Neural progenitor cell (in vitro differentiated cells): ENCODE results near the gene GPR82. TPM values are rescaled to one million over a fixed set of nuclear protein-coding genes. Genes with fewer than 3 reads are reported as not detected.

Experiments used
- DNase-seq: peaks from one replicate; pipeline ENCODE4 v3.0.0-alpha.2; 2016; ENCODE audit warnings: low spot score
- H2AFZ ChIP-seq: fragments of 200-600 bp; sonication (generic); replicated peaks from 2 replicates; pipeline ENCODE4 v1.6.1; 2016; ENCODE audit warnings: antibody characterized with exemption
- H3F3A ChIP-seq: fragments of 200-600 bp; sonication (generic); 2 replicates; pipeline ENCODE4 v1.6.1; 2016; ENCODE audit warnings: antibody characterized with exemption, low read depth
- H3K27ac ChIP-seq: fragments of 200-600 bp; sonication (generic); 2 replicates; pipeline ENCODE4 v1.5.1; 2016; ENCODE audit warnings: mild to moderate bottlenecking
- H3K27me3 ChIP-seq: fragments of 200-600 bp; sonication (generic); 2 replicates; pipeline ENCODE4 v1.6.1; 2016; ENCODE audit warnings: mild to moderate bottlenecking, moderate library complexity
- H3K36me3 ChIP-seq: fragments of 200-600 bp; sonication (generic); 2 replicates; pipeline ENCODE4 v1.5.1; 2016
- H3K4me1 ChIP-seq: fragments of 200-600 bp; sonication (generic); 2 replicates; pipeline ENCODE4 v1.6.1; 2016; ENCODE audit warnings: mixed run types
- H3K4me2 ChIP-seq: fragments of 200-600 bp; sonication (generic); 2 replicates; pipeline ENCODE4 v1.6.1; 2016
- H3K4me3 ChIP-seq: fragments of 200-600 bp; sonication (generic); 2 replicates; pipeline ENCODE4 v1.5.1; 2016
- H3K79me2 ChIP-seq: fragments of 200-600 bp; sonication (generic); 2 replicates; pipeline ENCODE4 v1.6.1; 2016; ENCODE audit warnings: low read depth
- H3K9ac ChIP-seq: fragments of 200-600 bp; sonication (generic); 2 replicates; pipeline ENCODE4 v1.6.1; 2016
- H3K9me3 ChIP-seq: fragments of 200-600 bp; sonication (generic); 2 replicates; pipeline ENCODE4 v1.5.1; 2016; ENCODE audit warnings: low read depth
- H4K20me1 ChIP-seq: fragments of 200-600 bp; sonication (generic); 2 replicates; pipeline ENCODE4 v1.6.1; 2016; ENCODE audit warnings: low read depth
- H3K27ac Mint-ChIP-seq: 3 replicates; pipeline ENCODE4 v1.8.0; 2021; ENCODE audit warnings: mixed read lengths
- H3K27me3 Mint-ChIP-seq: 2 replicates; pipeline ENCODE4 v1.8.0; 2022; ENCODE audit warnings: low read depth, mild to moderate bottlenecking, inconsistent platforms, moderate library complexity, mixed read lengths; ENCODE audit not compliant: insufficient read depth
- H3K36me3 Mint-ChIP-seq: 3 replicates; pipeline ENCODE4 v1.8.0; 2021; ENCODE audit warnings: mixed read lengths
- H3K4me1 Mint-ChIP-seq: 3 replicates; pipeline ENCODE4 v1.8.0; 2021; ENCODE audit warnings: mixed read lengths
- H3K4me3 Mint-ChIP-seq: 3 replicates; pipeline ENCODE4 v1.8.0; 2021; ENCODE audit warnings: mild to moderate bottlenecking, moderate library complexity, mixed read lengths
- H3K9me3 Mint-ChIP-seq: 3 replicates; pipeline ENCODE4 v1.8.0; 2020; ENCODE audit warnings: mixed read lengths
- CTCF ChIP-seq: fragments of 200-600 bp; sonication (generic); IDR thresholded peaks from 2 replicates; pipeline ENCODE4 v1.5.1; 2017; ENCODE audit warnings: antibody characterized with exemption, mild to moderate bottlenecking
- EZH2 ChIP-seq: fragments of 200-600 bp; sonication (generic); IDR thresholded peaks from 2 replicates; pipeline ENCODE4 v1.6.1; 2017; ENCODE audit warnings: antibody characterized with exemption, mild to moderate bottlenecking, moderate library complexity
- EZH2phosphoT487 ChIP-seq: fragments of 200-600 bp; sonication (generic); IDR thresholded peaks from 2 replicates; pipeline ENCODE4 v1.6.1; 2017; ENCODE audit warnings: antibody characterized with exemption
- small RNA-seq: library from RNA; depleted of rRNA; stranded (forward); fragments of <200 nt; gene quantifications from one replicate; pipeline ENCODE3, GENCODE V24; 2015
- total RNA-seq: library from RNA; depleted of rRNA; stranded (reverse); fragments of >200 nt; gene quantifications from 2 replicates; pipeline ENCODE4 v1.2.3, GENCODE V29; 2015; ENCODE audit warnings: low replicate concordance

The GPR82 gene
- total RNA-seq, 1 donor from 2014 or later: not detected

GRCh38 chrX:41761169-41761568, 37.2 kb downstream of the GPR82 start:
- no peaks in the 10 kb centered on the region for H4K20me1 ChIP-seq
- no peak overlapping the region for H3K9ac ChIP-seq
- H3K9me3 ChIP-seq: peaks cover 3% of the 10 kb centered on the region
- no peaks in the 10 kb centered on the region for H3K36me3 ChIP-seq
- no peak overlapping the region for H3K27ac ChIP-seq
- H3K79me2 ChIP-seq: peaks cover 9% of the 10 kb centered on the region
- no peaks in the 10 kb centered on the region for H3K27me3 ChIP-seq
- Mint-ChIP-seq H3K4me3 (no peak overlapping the region), H3K4me1 (no peaks in the 10 kb centered on the region), H3K27ac (no peak overlapping the region), H3K36me3 (no peaks in the 10 kb centered on the region), H3K27me3 (no peaks in the 10 kb centered on the region), H3K9me3 (no peaks in the 10 kb centered on the region)
- H3K4me1 ChIP-seq: no peaks in the 10 kb centered on the region
- no peak overlapping the region for H3K4me3 ChIP-seq
- no peak overlapping the region for H2AFZ ChIP-seq
- no peaks in the 10 kb centered on the region for H3F3A ChIP-seq
- TF ChIP-seq CTCF (no peak), EZH2phosphoT487 (no peak), EZH2 (no peak)
- no peak overlapping the region for H3K4me2 ChIP-seq
- no peak for DNase-seq

- Histone ChIP-seq H3K9ac (no peak overlapping the region), H3F3A (no peaks in the 10 kb centered on the region), H3K4me1 (no peaks in the 10 kb centered on the region), H3K79me2 (peaks cover 9% of the 10 kb centered on the region), H3K9me3 (peaks cover 3% of the 10 kb centered on the region), H3K27me3 (no peaks in the 10 kb centered on the region), H3K36me3 (no peaks in the 10 kb centered on the region), H2AFZ (no peak overlapping the region), H3K4me2 (no peak overlapping the region), H4K20me1 (no peaks in the 10 kb centered on the region), H3K4me3 (no peak overlapping the region), H3K27ac (no peak overlapping the region)
- H3K9me3 Mint-ChIP-seq: no peaks in the 10 kb centered on the region
- H3K27ac Mint-ChIP-seq: no peak overlapping the region
- H3K27me3 Mint-ChIP-seq: no peaks in the 10 kb centered on the region
- no peak for DNase-seq
- TF ChIP-seq EZH2phosphoT487 (no peak), EZH2 (no peak), CTCF (no peak)
- H3K4me1 Mint-ChIP-seq: no peaks in the 10 kb centered on the region
- no peak overlapping the region for H3K4me3 Mint-ChIP-seq
- H3K36me3 Mint-ChIP-seq: no peaks in the 10 kb centered on the region
These were observed 37.7 kb downstream of the GPR82 start for GRCh38 chrX:41761702-41762101.

GRCh38 chrX:41779030-41779564, 55.1 kb downstream of the GPR82 start:
- no peak overlapping the region for H3K4me3 ChIP-seq
- Mint-ChIP-seq H3K27me3 (no peaks in the 10 kb centered on the region), H3K36me3 (peaks cover 7% of the 10 kb centered on the region), H3K27ac (no peak overlapping the region), H3K4me1 (no peaks in the 10 kb centered on the region), H3K4me3 (no peak overlapping the region), H3K9me3 (peaks cover 3% of the 10 kb centered on the region)
- H3K27ac ChIP-seq: no peak overlapping the region
- H3K9ac ChIP-seq: no peak overlapping the region
- DNase-seq: no peak
- H3K27me3 ChIP-seq: no peaks in the 10 kb centered on the region
- H3K4me1 ChIP-seq: no peaks in the 10 kb centered on the region
- peaks cover 5% of the 10 kb centered on the region for H3K79me2 ChIP-seq
- no peaks in the 10 kb centered on the region for H4K20me1 ChIP-seq
- TF ChIP-seq EZH2phosphoT487 (no peak), CTCF (no peak), EZH2 (no peak)
- H3F3A ChIP-seq: no peaks in the 10 kb centered on the region
- no peaks in the 10 kb centered on the region for H3K9me3 ChIP-seq
- no peak overlapping the region for H2AFZ ChIP-seq
- no peaks in the 10 kb centered on the region for H3K36me3 ChIP-seq
- H3K4me2 ChIP-seq: no peak overlapping the region

Small RNAs within 50 kb of the gene (small RNA-seq; reads per million reads assigned to genes)
- not detected for gene RN7SL144P

Other genes with a start within 250 kb of the GPR82 start
- not detected in 2 replicates for gene GPR34, start 35.2 kb upstream of the GPR82 start, total RNA-seq
- gene CASK, start 199.4 kb downstream of the GPR82 start, total RNA-seq: 64.5 and 85.4 TPM in 2 replicates